ENCODE data around the gene RARS1. TPM values are rescaled to one million over a fixed set of nuclear protein-coding genes. Genes with fewer than 3 reads are reported as not detected.

The RARS1 gene
- total RNA-seq, 2 donors from 2014 or later = 43.2 to 47.2 TPM

GRCh38 chr5:168457542-168457941 lies 28.7 kb upstream of the RARS1 start:
- WGBS, 2 donors = 97 to 98% methylated on average over 3 of the region's 3 CpGs
- peaks cover 11 to 41% of the 10 kb centered on the region in 2 donors for H3K36me3 ChIP-seq (replicated peaks in 1 of 2; ENCODE audit: insufficient read depth in 1 of 2, low read depth in 2 of 2)
- ATAC-seq = no peak

GRCh38 chr5:168460606-168461005 lies 25.7 kb upstream of the RARS1 start:
- Histone ChIP-seq H3K27me3 (no peaks in the 10 kb centered on the region), H3K27ac (no peak overlapping the region), H3K9me3 (no peaks in the 10 kb centered on the region), H3K36me3 (replicated peaks in 1 of 2; ENCODE audit: insufficient read depth in 1 of 2, low read depth in 2 of 2) (peaks cover under 1 to 35% of the 10 kb centered on the region in 2 donors), H3K4me1 (no peaks in the 10 kb centered on the region), H3K4me3 (no peak overlapping the region)
- ATAC-seq (no peak), DNase-seq (no peak)
- 88 to 90% methylated on average over 9 of the region's 9 CpGs for WGBS, 2 donors
- TF ChIP-seq POLR2A (IDR thresholded peaks at IDR 0.05) (no peak), CTCF (IDR thresholded peaks at IDR 0.05) (no peak)
- intact Hi-C loops (cut with DNase I) = no loop called here

More at GRCh38 chr5:168457542-168457941, 28.7 kb upstream of the RARS1 start:
- TF ChIP-seq POLR2A (IDR thresholded peaks at IDR 0.05) = no peak
- TF ChIP-seq CTCF (IDR thresholded peaks at IDR 0.05) = no peak
- no peaks in the 10 kb centered on the region for H3K4me1 ChIP-seq
- no peak for DNase-seq
- H3K27ac ChIP-seq = no peak overlapping the region
- no peaks in the 10 kb centered on the region for H3K9me3 ChIP-seq
- no peaks in the 10 kb centered on the region for H3K27me3 ChIP-seq
- H3K4me3 ChIP-seq = no peak overlapping the region
- intact Hi-C loops (cut with DNase I) = no loop called here

- WGBS, 2 donors = 91 to 94% methylated on average over 2 of the region's 2 CpGs
- H3K36me3 ChIP-seq (replicated peaks in 1 of 2; ENCODE audit: insufficient read depth in 1 of 2, low read depth in 2 of 2) = peaks cover 8 to 29% of the 10 kb centered on the region in 2 donors
Measured at GRCh38 chr5:168463081-168463480, 23.2 kb upstream of the RARS1 start.

GRCh38 chr5:168464214-168464613 lies 22.1 kb upstream of the RARS1 start:
- DNase-seq (no peak), ATAC-seq (no peak)
- no peak overlapping the region for H3K4me3 ChIP-seq
- no peaks in the 10 kb centered on the region for H3K9me3 ChIP-seq
- intact Hi-C loops (cut with DNase I) = no loop called here
- H3K27ac ChIP-seq = no peak overlapping the region
- no peaks in the 10 kb centered on the region for H3K4me1 ChIP-seq
- TF ChIP-seq POLR2A (IDR thresholded peaks at IDR 0.05) (no peak), CTCF (IDR thresholded peaks at IDR 0.05) (no peak)
- H3K27me3 ChIP-seq = no peaks in the 10 kb centered on the region
- peaks cover 8 to 23% of the 10 kb centered on the region in 2 donors for H3K36me3 ChIP-seq (replicated peaks in 1 of 2; ENCODE audit: insufficient read depth in 1 of 2, low read depth in 2 of 2)
- WGBS, 2 donors = 46 to 65% methylated on average over 5 of the region's 5 CpGs

More at GRCh38 chr5:168463081-168463480, 23.2 kb upstream of the RARS1 start:
- no peaks in the 10 kb centered on the region for H3K4me1 ChIP-seq
- TF ChIP-seq POLR2A (IDR thresholded peaks at IDR 0.05) (no peak), CTCF (IDR thresholded peaks at IDR 0.05) (no peak)
- H3K4me3 ChIP-seq = no peak overlapping the region
- H3K9me3 ChIP-seq = no peaks in the 10 kb centered on the region
- H3K27me3 ChIP-seq = no peaks in the 10 kb centered on the region
- no peak for DNase-seq
- intact Hi-C loops (cut with DNase I) = no loop called here
- no peak for ATAC-seq
- H3K27ac ChIP-seq = no peak overlapping the region

GRCh38 chr5:168464641-168465040 lies 21.6 kb upstream of the RARS1 start:
- Histone ChIP-seq H3K9me3 (no peaks in the 10 kb centered on the region), H3K4me3 (no peak overlapping the region), H3K4me1 (no peaks in the 10 kb centered on the region), H3K27me3 (no peaks in the 10 kb centered on the region), H3K36me3 (replicated peaks in 1 of 2; ENCODE audit: insufficient read depth in 1 of 2, low read depth in 2 of 2) (peaks cover 9 to 23% of the 10 kb centered on the region in 2 donors), H3K27ac (no peak overlapping the region)
- WGBS, 2 donors = 93 to 95% methylated on average over 20 of the region's 20 CpGs
- DNase-seq (no peak), ATAC-seq (no peak)
- intact Hi-C loops (cut with DNase I) = no loop called here
- TF ChIP-seq POLR2A (IDR thresholded peaks at IDR 0.05) (no peak), CTCF (IDR thresholded peaks at IDR 0.05) (no peak)
